GM23248 (cell line): Measurements from ENCODE around the gene SPINK5. TPM values are rescaled to one million over a fixed set of nuclear protein-coding genes. Genes with fewer than 3 reads are reported as not detected.

Experiments used
- DNase-seq: peaks from one replicate; pipeline ENCODE4 v3.0.0-alpha.2; 2015
- H2AFZ ChIP-seq: fragments of 200-600 bp; sonication (generic); 2 replicates; pipeline ENCODE4 v1.6.1; 2016; ENCODE audit warnings: antibody characterized with exemption
- H3F3A ChIP-seq: fragments of 200-600 bp; sonication (generic); 2 replicates; pipeline ENCODE4 v1.6.1; 2016; ENCODE audit warnings: mild to moderate bottlenecking, antibody characterized with exemption, mixed run types; ENCODE audit not compliant: insufficient read depth
- H3K27ac ChIP-seq: fragments of 200-600 bp; sonication (generic); 2 replicates; pipeline ENCODE4 v1.5.1; 2016; ENCODE audit warnings: mild to moderate bottlenecking
- H3K27me3 ChIP-seq: fragments of 200-600 bp; sonication (generic); replicated peaks from 2 replicates; pipeline ENCODE4 v1.6.1; 2016; ENCODE audit warnings: mild to moderate bottlenecking; ENCODE audit not compliant: insufficient read depth
- H3K36me3 ChIP-seq: fragments of 200-600 bp; sonication (generic); 2 replicates; pipeline ENCODE4 v1.6.1; 2016; ENCODE audit warnings: low read depth, mild to moderate bottlenecking
- H3K4me1 ChIP-seq: fragments of 200-600 bp; sonication (generic); 2 replicates; pipeline ENCODE4 v1.6.1; 2016; ENCODE audit warnings: mild to moderate bottlenecking; ENCODE audit not compliant: insufficient read depth
- H3K4me2 ChIP-seq: fragments of 200-600 bp; sonication (generic); one replicate; pipeline ENCODE4 v1.6.1; 2016; ENCODE audit warnings: mild to moderate bottlenecking; ENCODE audit not compliant: unreplicated experiment
- H3K4me3 ChIP-seq: fragments of 200-600 bp; sonication (generic); 2 replicates; pipeline ENCODE4 v1.5.1; 2016; ENCODE audit warnings: mild to moderate bottlenecking
- H3K79me2 ChIP-seq: fragments of 200-600 bp; sonication (generic); 2 replicates; pipeline ENCODE4 v1.6.1; 2016; ENCODE audit warnings: mild to moderate bottlenecking; ENCODE audit not compliant: insufficient read depth
- H3K9ac ChIP-seq: fragments of 200-600 bp; sonication (generic); 2 replicates; pipeline ENCODE4 v1.6.1; 2016; ENCODE audit warnings: mild to moderate bottlenecking
- H3K9me2 ChIP-seq: fragments of 200-600 bp; sonication (generic); 2 replicates; pipeline ENCODE4 v1.6.1; 2016; ENCODE audit warnings: mixed run types, mild to moderate bottlenecking, moderate library complexity; ENCODE audit not compliant: insufficient read depth
- H3K9me3 ChIP-seq: fragments of 200-600 bp; sonication (generic); one replicate; pipeline ENCODE4 v1.6.1; 2017; ENCODE audit warnings: low read depth
- H4K20me1 ChIP-seq: fragments of 200-600 bp; sonication (generic); 2 replicates; pipeline ENCODE4 v1.6.0; 2016; ENCODE audit not compliant: insufficient read depth
- EZH2 ChIP-seq: fragments of 200-600 bp; sonication (generic); IDR thresholded peaks from 2 replicates; pipeline ENCODE4 v1.6.1; 2018; ENCODE audit warnings: antibody characterized with exemption, mild to moderate bottlenecking; ENCODE audit not compliant: insufficient read depth, poor library complexity, severe bottlenecking
- EZH2phosphoT487 ChIP-seq: fragments of 200-600 bp; sonication (generic); IDR thresholded peaks from 2 replicates; pipeline ENCODE4 v1.6.1; 2018; ENCODE audit warnings: antibody characterized with exemption, moderate library complexity, mild to moderate bottlenecking, low read depth; ENCODE audit not compliant: insufficient read depth
- WGBS, 2 experiments: methylation state at CpG; one replicate each; pipeline ENCODE4 v1.1.6; 2015 to 2017; ENCODE audit warnings: low lambda C conversion rate in 2 of 2, low coverage in 1 of 2; ENCODE audit errors: missing lambda C conversion rate in 2 of 2; 5-methylcytosine and 5-hydroxymethylcytosine counted together
- in situ Hi-C: fragments of 300-500 bp; cut with MboI; formaldehyde crosslinking; loops from 2 replicates; pipeline ENCODE4 v1.15.0; 2020
- polyA plus RNA-seq: library from polyadenylated mRNA; unstranded; fragments of >200 nt; fragmentation: Nextera tagmentation; extraction: Ambion mirVana; gene quantifications from 2 replicates; pipeline ENCODE4 v1.2.1, GENCODE V29; 2016
- total RNA-seq: library from RNA; depleted of rRNA; stranded (reverse); fragments of >200 nt; shearing (Covaris generic); gene quantifications from 2 replicates; pipeline ENCODE4 v1.2.3, GENCODE V29; 2014

SPINK5 gene
- total and polyA plus RNA-seq, 2 experiments from 2014 or later: not detected

DNA sequence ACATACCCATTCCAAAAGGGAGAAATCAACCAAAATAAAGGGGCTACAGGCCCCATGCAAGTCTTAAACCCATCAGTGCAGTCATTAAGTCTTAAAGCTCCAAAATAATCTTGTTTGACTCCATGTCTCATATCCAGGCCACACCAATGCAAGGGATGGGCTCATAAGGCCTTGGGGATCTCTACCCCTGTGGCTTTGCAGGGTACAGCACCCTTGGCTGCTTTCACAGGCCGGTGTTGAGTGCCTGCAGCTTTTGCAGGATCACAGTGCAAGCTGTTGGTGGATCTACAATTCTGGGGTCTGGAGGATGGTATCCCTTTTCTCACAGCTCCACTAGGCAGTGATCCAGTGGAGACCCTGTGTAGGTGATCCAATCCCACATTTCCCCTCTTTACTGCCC is 99.6 kb downstream of the SPINK5 start:
- no peaks in the 10 kb centered on the region for H3K27me3 ChIP-seq
- H3K4me1 ChIP-seq: no peaks in the 10 kb centered on the region
- H3K4me2 ChIP-seq: no peak overlapping the region
- WGBS, 2 experiments: 15% methylated on average over 1 of the region's 1 CpG
- no peak for DNase-seq
- H2AFZ ChIP-seq: no peak overlapping the region
- no peaks in the 10 kb centered on the region for H3K36me3 ChIP-seq
- H3K9me2 ChIP-seq: no peaks in the 10 kb centered on the region
- H3K79me2 ChIP-seq: no peaks in the 10 kb centered on the region
- no peak overlapping the region for H3K4me3 ChIP-seq
- no peaks in the 10 kb centered on the region for H3K9me3 ChIP-seq
- no peak overlapping the region for H3K27ac ChIP-seq
- no peak overlapping the region for H3K9ac ChIP-seq
- TF ChIP-seq EZH2 (no peak), EZH2phosphoT487 (no peak)
- in situ Hi-C loops: loop anchor here (10.0 kb wide), 1 partner anchor 311 kb away; no protein-coding TSS in a partner anchor
- H3F3A ChIP-seq: no peaks in the 10 kb centered on the region
- no peaks in the 10 kb centered on the region for H4K20me1 ChIP-seq

GRCh38 chr5:148166550-148167283 is 102.9 kb downstream of the SPINK5 start:
- Histone ChIP-seq H3K4me3 (no peak overlapping the region), H2AFZ (no peak overlapping the region), H4K20me1 (no peaks in the 10 kb centered on the region), H3K4me1 (no peaks in the 10 kb centered on the region), H3K36me3 (no peaks in the 10 kb centered on the region), H3K4me2 (no peak overlapping the region), H3K9ac (no peak overlapping the region), H3K27me3 (no peaks in the 10 kb centered on the region), H3F3A (no peaks in the 10 kb centered on the region), H3K9me3 (no peaks in the 10 kb centered on the region), H3K9me2 (no peaks in the 10 kb centered on the region), H3K27ac (no peak overlapping the region), H3K79me2 (no peaks in the 10 kb centered on the region)
- TF ChIP-seq EZH2: no peak
- no peak for TF ChIP-seq EZH2phosphoT487
- in situ Hi-C loops: loop anchor here (10.0 kb wide), 1 partner anchor 308 kb away; no protein-coding TSS in a partner anchor
- 26 to 31% methylated on average over 4 of the region's 4 CpGs for WGBS, 2 experiments
- no peak for DNase-seq

DNA sequence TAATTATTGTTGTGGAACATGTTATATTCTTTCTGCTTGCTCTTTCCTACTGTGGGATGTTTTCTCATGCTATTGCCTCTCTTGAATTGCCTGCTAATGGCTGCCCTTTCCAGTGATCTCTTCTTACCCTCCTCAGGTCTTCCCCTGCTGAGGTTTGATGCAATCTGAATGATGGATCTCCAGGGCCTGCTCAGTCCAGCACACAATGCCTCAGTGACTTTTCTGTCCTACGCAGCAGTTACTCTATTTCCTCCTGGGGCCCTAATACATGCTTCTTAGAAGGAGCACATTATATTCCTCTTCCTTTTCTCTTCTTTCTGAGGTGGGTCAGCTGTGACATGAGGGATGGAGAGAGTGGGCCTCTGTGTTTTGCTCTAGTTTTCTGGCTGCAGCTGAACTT is 104.5 kb downstream of the SPINK5 start, which contains the start of gene SPINK14:
Gene SPINK14 (plus strand): TSS at position 301 of the 400 bp plus-strand sequence. CDS start 1,187 bp downstream, outside the sequence.
- no peaks in the 10 kb centered on the region for H4K20me1 ChIP-seq
- no peaks in the 10 kb centered on the region for H3K36me3 ChIP-seq
- DNase-seq: no peak
- no peaks in the 10 kb centered on the region for H3K27me3 ChIP-seq
- H3K27ac ChIP-seq: no peak within 1 kb of the TSS
- no peaks in the 10 kb centered on the region for H3K9me2 ChIP-seq
- H3K9ac ChIP-seq: no peak within 1 kb of the TSS
- H3K4me1 ChIP-seq: no peaks in the 10 kb centered on the region
- no peaks in the 10 kb centered on the region for H3K9me3 ChIP-seq
- TF ChIP-seq EZH2 (no peak), EZH2phosphoT487 (no peak)
- no peak within 1 kb of the TSS for H3K4me2 ChIP-seq
- H3K79me2 ChIP-seq: no peaks in the 10 kb centered on the region
- H3F3A ChIP-seq: no peaks in the 10 kb centered on the region
- in situ Hi-C loops: loop anchor here (10.0 kb wide), 1 partner anchor 307 kb away; no protein-coding TSS in a partner anchor
- WGBS, 2 experiments: 40 to 59% methylated on average over 1 of the region's 1 CpG
- no peak within 1 kb of the TSS for H3K4me3 ChIP-seq
- H2AFZ ChIP-seq: no peak within 1 kb of the TSS

DNA sequence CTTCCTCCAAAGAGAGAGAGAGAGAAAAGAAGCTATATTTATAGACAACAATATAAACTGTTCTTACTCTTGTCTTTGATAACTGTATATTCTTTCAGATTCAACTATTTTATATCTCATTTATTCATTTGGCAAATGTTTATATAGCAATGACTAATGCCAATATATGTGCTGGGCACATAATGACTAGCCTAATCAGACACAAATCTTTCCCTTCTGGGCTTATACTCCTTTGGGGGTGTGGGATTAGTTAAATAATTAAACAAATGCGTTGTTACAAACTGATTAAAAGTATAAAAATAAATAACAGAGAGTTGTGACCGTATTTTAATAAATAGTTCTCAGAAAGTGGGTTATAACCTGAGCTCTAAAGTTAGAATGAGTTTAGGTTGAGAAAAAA is 108.6 kb downstream of the SPINK5 start:
- Histone ChIP-seq H3K27me3 (no peaks in the 10 kb centered on the region), H3K27ac (no peak overlapping the region), H3K4me3 (no peak overlapping the region), H3K4me1 (no peaks in the 10 kb centered on the region), H3F3A (no peaks in the 10 kb centered on the region), H3K79me2 (no peaks in the 10 kb centered on the region), H3K9me2 (no peaks in the 10 kb centered on the region), H3K9ac (no peak overlapping the region), H3K9me3 (no peaks in the 10 kb centered on the region), H3K36me3 (no peaks in the 10 kb centered on the region), H4K20me1 (no peaks in the 10 kb centered on the region), H3K4me2 (no peak overlapping the region), H2AFZ (no peak overlapping the region)
- in situ Hi-C loops: no loop called here
- TF ChIP-seq EZH2phosphoT487 (no peak), EZH2 (no peak)
- WGBS, 2 experiments: 19 to 27% methylated on average over 2 of the region's 2 CpGs
- no peak for DNase-seq
